Gastroesophageal sphincter (tissue), 3 donors: ENCODE data around the gene EFR3B.

Experiments used
- POLR2A ChIP-seq, 2 donors: fragments of 450-650 bp; IDR thresholded peaks; one replicate each; pipeline ENCODE4 v1.6.1; 2017; ENCODE audit warnings: antibody characterized with exemption in 2 of 2, mild to moderate bottlenecking in 2 of 2, moderate library complexity in 1 of 2
- TF ChIP-seq, protein P1 (sequence below), 4 experiments: fragments of 200-600 bp in 2 of 4; fragments of 450-650 bp in 2 of 4; sonication (generic) in 1 of 4; IDR thresholded peaks; one replicate each; pipeline ENCODE4 v1.5.1; 2017 to 2019; ENCODE audit warnings: antibody characterized with exemption in 4 of 4, mild to moderate bottlenecking in 2 of 4, moderate library complexity in 2 of 4

GRCh38 chr2:25164561-25164960 lies 122.7 kb downstream of the EFR3B start:
- TF ChIP-seq, protein P1, sequence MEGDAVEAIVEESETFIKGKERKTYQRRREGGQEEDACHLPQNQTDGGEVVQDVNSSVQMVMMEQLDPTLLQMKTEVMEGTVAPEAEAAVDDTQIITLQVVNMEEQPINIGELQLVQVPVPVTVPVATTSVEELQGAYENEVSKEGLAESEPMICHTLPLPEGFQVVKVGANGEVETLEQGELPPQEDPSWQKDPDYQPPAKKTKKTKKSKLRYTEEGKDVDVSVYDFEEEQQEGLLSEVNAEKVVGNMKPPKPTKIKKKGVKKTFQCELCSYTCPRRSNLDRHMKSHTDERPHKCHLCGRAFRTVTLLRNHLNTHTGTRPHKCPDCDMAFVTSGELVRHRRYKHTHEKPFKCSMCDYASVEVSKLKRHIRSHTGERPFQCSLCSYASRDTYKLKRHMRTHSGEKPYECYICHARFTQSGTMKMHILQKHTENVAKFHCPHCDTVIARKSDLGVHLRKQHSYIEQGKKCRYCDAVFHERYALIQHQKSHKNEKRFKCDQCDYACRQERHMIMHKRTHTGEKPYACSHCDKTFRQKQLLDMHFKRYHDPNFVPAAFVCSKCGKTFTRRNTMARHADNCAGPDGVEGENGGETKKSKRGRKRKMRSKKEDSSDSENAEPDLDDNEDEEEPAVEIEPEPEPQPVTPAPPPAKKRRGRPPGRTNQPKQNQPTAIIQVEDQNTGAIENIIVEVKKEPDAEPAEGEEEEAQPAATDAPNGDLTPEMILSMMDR (IDR thresholded peaks at IDR 0.05), result no peak
- TF ChIP-seq POLR2A (IDR thresholded peaks at IDR 0.05), result no peak
